SK-N-SH treated with all-trans-retinoic acid at 6 μM for 48 hours (cell line): ENCODE data around the gene SOX5.

Experiments used
- ESRRG ChIP-seq: fragments of 250-450 bp; sonication (Bioruptor Pico); IDR thresholded peaks from 2 replicates; pipeline ENCODE4 v1.6.1; 2021; ENCODE audit warnings: mild to moderate bottlenecking
- SNAI2 ChIP-seq: fragments of 250-450 bp; sonication (Bioruptor Pico); IDR thresholded peaks from 2 replicates; pipeline ENCODE4 v1.5.0; 2020; ENCODE audit warnings: mild to moderate bottlenecking, moderate library complexity
- TCF4 ChIP-seq: fragments of 250-450 bp; sonication (Bioruptor Pico); IDR thresholded peaks from 2 replicates; pipeline ENCODE4 v1.8.0; 2021; ENCODE audit warnings: mild to moderate bottlenecking, moderate library complexity, borderline replicate concordance
- ZC3H10 ChIP-seq: fragments of 250-450 bp; sonication (Bioruptor Pico); IDR thresholded peaks from 2 replicates; pipeline ENCODE4 v1.5.1; 2021; ENCODE audit warnings: mild to moderate bottlenecking, moderate library complexity
- ZFP3 ChIP-seq: fragments of 250-450 bp; sonication (Bioruptor Pico); IDR thresholded peaks from 2 replicates; pipeline ENCODE4 v1.5.0; 2020; ENCODE audit warnings: mild to moderate bottlenecking, moderate library complexity
- ZFP30 ChIP-seq: fragments of 450-650 bp; formaldehyde crosslinking; IDR thresholded peaks from 2 replicates; pipeline ENCODE4 v1.5.0; 2022; ENCODE audit warnings: mild to moderate bottlenecking, moderate library complexity
- ZNF565 ChIP-seq: fragments of 450-650 bp; formaldehyde crosslinking; conservative IDR thresholded peaks from 2 replicates; pipeline ENCODE4 v1.5.0; 2020; ENCODE audit warnings: low read depth, mild to moderate bottlenecking, moderate library complexity
- TF ChIP-seq, protein P1 (sequence below): fragments of 250-450 bp; sonication (Bioruptor Pico); IDR thresholded peaks from 2 replicates; pipeline ENCODE4 v1.5.0; 2020; ENCODE audit warnings: mild to moderate bottlenecking, moderate library complexity

DNA sequence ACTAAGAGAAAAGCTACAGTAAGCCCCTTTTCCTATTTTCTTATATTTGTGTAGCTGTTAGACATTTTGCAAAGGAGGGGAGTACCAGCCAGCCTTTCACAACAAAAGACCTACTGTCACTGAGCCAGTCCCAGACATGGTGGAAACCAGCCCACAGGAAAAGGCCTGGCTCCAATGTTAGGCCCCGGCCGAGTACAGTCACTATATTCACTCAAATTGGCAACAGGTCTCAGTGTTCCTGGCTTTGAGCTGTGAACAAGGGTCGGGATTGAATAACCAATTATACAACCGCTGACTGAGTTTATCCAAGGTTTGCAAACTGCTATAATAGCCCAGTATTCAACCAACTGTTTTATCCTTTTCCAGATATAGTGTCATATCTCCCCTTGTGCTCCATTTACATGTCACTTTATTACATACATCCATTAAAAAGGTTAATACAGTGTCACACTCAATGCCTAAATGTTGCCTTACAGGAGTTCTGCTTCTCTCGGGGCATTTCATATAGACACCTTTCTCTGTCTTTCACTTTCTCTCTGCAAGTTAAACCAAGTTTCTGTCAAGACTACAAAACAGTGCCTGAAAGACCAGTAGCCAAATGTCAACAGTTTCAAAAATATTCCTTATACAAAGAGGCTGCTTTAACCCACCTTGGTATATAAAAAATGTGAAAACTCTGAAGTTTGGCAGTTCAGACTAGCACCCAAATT, 178.1 kb downstream of the SOX5 start:
- no peak for TF ChIP-seq ZFP3
- no peak for TF ChIP-seq TCF4
- no peak for TF ChIP-seq ZNF565 (CRISPR knock-in tag)
- no peak for TF ChIP-seq SNAI2 (CRISPR knock-in tag)
- no peak for TF ChIP-seq ZC3H10 (CRISPR knock-in tag)
- TF ChIP-seq, protein P1, sequence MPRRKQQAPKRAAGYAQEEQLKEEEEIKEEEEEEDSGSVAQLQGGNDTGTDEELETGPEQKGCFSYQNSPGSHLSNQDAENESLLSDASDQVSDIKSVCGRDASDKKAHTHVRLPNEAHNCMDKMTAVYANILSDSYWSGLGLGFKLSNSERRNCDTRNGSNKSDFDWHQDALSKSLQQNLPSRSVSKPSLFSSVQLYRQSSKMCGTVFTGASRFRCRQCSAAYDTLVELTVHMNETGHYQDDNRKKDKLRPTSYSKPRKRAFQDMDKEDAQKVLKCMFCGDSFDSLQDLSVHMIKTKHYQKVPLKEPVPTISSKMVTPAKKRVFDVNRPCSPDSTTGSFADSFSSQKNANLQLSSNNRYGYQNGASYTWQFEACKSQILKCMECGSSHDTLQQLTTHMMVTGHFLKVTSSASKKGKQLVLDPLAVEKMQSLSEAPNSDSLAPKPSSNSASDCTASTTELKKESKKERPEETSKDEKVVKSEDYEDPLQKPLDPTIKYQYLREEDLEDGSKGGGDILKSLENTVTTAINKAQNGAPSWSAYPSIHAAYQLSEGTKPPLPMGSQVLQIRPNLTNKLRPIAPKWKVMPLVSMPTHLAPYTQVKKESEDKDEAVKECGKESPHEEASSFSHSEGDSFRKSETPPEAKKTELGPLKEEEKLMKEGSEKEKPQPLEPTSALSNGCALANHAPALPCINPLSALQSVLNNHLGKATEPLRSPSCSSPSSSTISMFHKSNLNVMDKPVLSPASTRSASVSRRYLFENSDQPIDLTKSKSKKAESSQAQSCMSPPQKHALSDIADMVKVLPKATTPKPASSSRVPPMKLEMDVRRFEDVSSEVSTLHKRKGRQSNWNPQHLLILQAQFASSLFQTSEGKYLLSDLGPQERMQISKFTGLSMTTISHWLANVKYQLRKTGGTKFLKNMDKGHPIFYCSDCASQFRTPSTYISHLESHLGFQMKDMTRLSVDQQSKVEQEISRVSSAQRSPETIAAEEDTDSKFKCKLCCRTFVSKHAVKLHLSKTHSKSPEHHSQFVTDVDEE: no peak
- TF ChIP-seq ZFP30 (CRISPR knock-in tag): no peak
- TF ChIP-seq ESRRG (CRISPR knock-in tag): no peak
